NAMALWA (cell line): ENCODE data around the gene CETP.

ENCODE experiments used
- DNase-seq: peaks from one replicate; pipeline ENCODE4 v3.0.0-alpha.2; 2015; ENCODE audit warnings: low spot score

CETP gene

GRCh38 chr16:56961851-56962281 is at the start of gene CETP:
CETP (plus strand) TSS chr16:56961950; CDS start chr16:56961980, 30 bp downstream.
- DNase-seq, result no peak

GRCh38 chr16:56912746-56913708 is 48.7 kb upstream of the CETP start:
- no peak for DNase-seq

GRCh38 chr16:56914896-56915295 is 46.9 kb upstream of the CETP start:
- DNase-seq, result no peak

- no peak for DNase-seq
These were observed 46.2 kb upstream of the CETP start for GRCh38 chr16:56915336-56916119.

- peak; percentile 85 for DNase-seq
These were observed 45.0 kb upstream of the CETP start for GRCh38 chr16:56916571-56917403.

- no peak for DNase-seq
These were observed 43.2 kb upstream of the CETP start for GRCh38 chr16:56918467-56919012.

- DNase-seq, result no peak
These were observed 42.5 kb upstream of the CETP start for GRCh38 chr16:56919099-56919800.

GRCh38 chr16:56921571-56921970 is 40.2 kb upstream of the CETP start:
- DNase-seq, result no peak

- DNase-seq, result no peak
These were observed 38.2 kb upstream of the CETP start for GRCh38 chr16:56923481-56924091.

- peak; percentile 9 for DNase-seq
These were observed 34.3 kb upstream of the CETP start for GRCh38 chr16:56927471-56927870.

GRCh38 chr16:56929639-56930038 is 32.1 kb upstream of the CETP start:
- DNase-seq, result peak; percentile 60

GRCh38 chr16:56930486-56931270 is 31.1 kb upstream of the CETP start:
- DNase-seq, result peak; percentile 80

- peak; percentile 94 for DNase-seq
These were observed 30.4 kb upstream of the CETP start for GRCh38 chr16:56931271-56931891.

- DNase-seq, result peak; percentile 98
These were observed 29.6 kb upstream of the CETP start, which contains the start of gene HERPUD1 for GRCh38 chr16:56931892-56932720. HERPUD1 (plus strand) TSS chr16:56932142; CDS start chr16:56932245, 103 bp downstream.

- DNase-seq, result peak; percentile 75
These were observed 28.8 kb upstream of the CETP start for GRCh38 chr16:56932721-56933619.

GRCh38 chr16:56933828-56934598 is 27.7 kb upstream of the CETP start:
- DNase-seq, result peak; percentile 45
